Spleen (tissue), 11 donors: ENCODE data around the gene TTC7B. TPM values are rescaled to one million over a fixed set of nuclear protein-coding genes. Genes with fewer than 3 reads are reported as not detected.

Source experiments
- DNase-seq: peaks from one replicate; pipeline ENCODE4 v3.0.0-alpha.2; 2020
- H3K27ac ChIP-seq, 8 donors: fragments of 200-600 bp; sonication (generic) in 7 of 8; 1 replicate in 4 of 8; 2 replicates in 4 of 8; pipeline versions ENCODE4 v1.5.0 to v1.8.0; 2016 to 2021; ENCODE audit warnings: inconsistent platforms in 4 of 8, mild to moderate bottlenecking in 4 of 8, moderate library complexity in 1 of 8
- H3K27me3 ChIP-seq, 7 donors: fragments of 200-600 bp; sonication (generic) in 6 of 7; replicated peaks in 1 of 7; 1 replicate in 4 of 7; 2 replicates in 3 of 7; pipeline versions ENCODE4 v1.5.0 to v1.8.0; 2016 to 2021; ENCODE audit warnings: inconsistent platforms in 3 of 7, mild to moderate bottlenecking in 1 of 7
- H3K36me3 ChIP-seq, 6 donors: fragments of 200-600 bp; sonication (generic) in 5 of 6; 1 replicate in 4 of 6; 2 replicates in 2 of 6; pipeline versions ENCODE4 v1.5.0 to v1.8.0; 2016 to 2021; ENCODE audit warnings: inconsistent platforms in 2 of 6
- H3K4me1 ChIP-seq, 6 donors: fragments of 200-600 bp; sonication (generic) in 5 of 6; 1 replicate in 3 of 6; 2 replicates in 3 of 6; pipeline versions ENCODE4 v1.5.0 to v1.8.0; 2016 to 2021; ENCODE audit warnings: inconsistent platforms in 3 of 6
- H3K4me3 ChIP-seq, 8 donors: fragments of 200-600 bp; sonication (generic) in 7 of 8; 1 replicate in 4 of 8; 2 replicates in 4 of 8; pipeline versions ENCODE4 v1.5.0 to v1.8.0; 2016 to 2021; ENCODE audit warnings: inconsistent platforms in 4 of 8, mild to moderate bottlenecking in 4 of 8, moderate library complexity in 2 of 8
- H3K9me3 ChIP-seq, 8 donors: fragments of 200-600 bp; sonication (generic) in 7 of 8; 1 replicate in 4 of 8; 2 replicates in 4 of 8; pipeline versions ENCODE4 v1.5.0 to v1.8.0; 2016 to 2021; ENCODE audit warnings: inconsistent platforms in 4 of 8
- CTCF ChIP-seq, 11 experiments: fragments of 200-600 bp in 7 of 11; fragments of 450-650 bp in 4 of 11; sonication (generic) in 4 of 11; IDR thresholded peaks in 8 of 11; conservative IDR thresholded peaks in 3 of 11; 1 replicate in 7 of 11; 2 replicates in 4 of 11; pipeline versions ENCODE4 v1.4.0 to v1.8.0; 2016 to 2021; ENCODE audit warnings: antibody characterized with exemption in 11 of 11, inconsistent platforms in 4 of 11, mild to moderate bottlenecking in 1 of 11
- POLR2A ChIP-seq, 3 donors: fragments of 450-650 bp; IDR thresholded peaks; one replicate each; pipeline ENCODE4 v1.5.1; 2017; ENCODE audit warnings: antibody characterized with exemption in 3 of 3, mild to moderate bottlenecking in 1 of 3
- POLR2AphosphoS5 ChIP-seq, 3 donors: sonication (generic); formaldehyde crosslinking; IDR thresholded peaks; one replicate each; pipeline ENCODE4 v1.5.1; 2017; ENCODE audit warnings: antibody characterized with exemption in 3 of 3
- WGBS, 5 donors: extraction: QIAGEN DNeasy Blood & Tissue Kit in 3 of 5; methylation state at CpG; one replicate each; pipeline versions ENCODE4 v1.1.5 to v1.1.7; 2013 to 2018; 5-methylcytosine and 5-hydroxymethylcytosine counted together
- intact Hi-C: fragments of 100-400 bp; cut with DNase I; formaldehyde crosslinking; loops from one replicate; pipeline ENCODE4 v1.15.0; 2023; ENCODE audit warnings: low total_unique reads
- polyA plus RNA-seq, 3 donors: library from polyadenylated mRNA; stranded (reverse); fragments of 200-250 nt; gene quantifications; one replicate each; pipeline ENCODE4 v1.2.1, GENCODE V29; 2013
- total RNA-seq, 7 donors: library from RNA; depleted of rRNA in 3 of 7; stranded (reverse); fragments of >200 nt in 3 of 7; fragmentation: NEBNext Ultra II Directional in 4 of 7; extraction: Animal tissue kit (Norgen Biotek cat#: 25700) in 4 of 7; gene quantifications; one replicate each; pipeline versions ENCODE4 v1.1.0 to v1.2.1, GENCODE V29; 2016 to 2021
- donor health status: healthy with polysubstance abuse.
- donor health status: DM: no; HTN: no; CAD: no; lungs with moderate emphysema.
- donor health status: DM: no; HTN: no; CAD: no.
- donor health status: Bipolar disorder and iron deficiency.
- donor health status: healthy.
- donor health status: DM: no; HTN: no; CAD: no.
- donor health status: DM: yes; HTN: yes; CAD: no.

TTC7B gene
- total and polyA plus RNA-seq, 10 donors: 6.6 to 98.4 (median 62.6) TPM

DNA sequence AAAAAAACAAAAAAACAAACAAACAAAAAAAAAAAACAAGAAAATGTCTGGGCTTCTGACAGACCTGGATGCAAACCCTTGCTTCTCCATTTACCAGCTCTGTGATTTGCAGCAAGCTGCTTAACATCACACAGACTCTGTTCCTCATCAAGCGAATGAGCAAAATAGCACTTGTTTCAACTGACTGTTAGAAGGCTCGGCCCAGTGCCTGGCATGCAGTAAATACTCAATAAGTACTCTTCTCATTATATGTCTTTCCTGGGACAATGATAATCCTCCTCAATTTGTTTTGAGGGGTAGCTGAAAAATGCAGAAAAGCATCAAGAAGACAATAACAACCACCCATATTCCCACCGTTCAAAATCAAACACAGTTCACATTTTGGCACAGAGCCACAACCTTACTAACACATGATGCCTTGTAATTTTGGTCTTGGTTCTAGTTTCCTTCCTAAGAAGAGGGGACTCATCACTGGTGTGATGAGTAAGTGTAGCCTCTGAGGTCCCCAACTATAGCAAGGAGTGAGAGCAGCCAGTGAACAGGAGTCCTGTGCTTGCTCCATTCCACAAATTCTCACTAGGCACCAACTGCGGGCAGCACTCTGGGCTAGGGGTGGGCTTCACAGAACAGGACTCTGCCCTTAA, 60.4 kb downstream of the TTC7B start:
- H3K4me1 ChIP-seq: peaks cover 9 to 35% (median 27%) of the 10 kb centered on the region in 6 donors
- no peak overlapping the region for H3K4me3 ChIP-seq
- TF ChIP-seq CTCF (IDR thresholded peaks at IDR 0.05 in 8 of 11, conservative IDR thresholded peaks at IDR 0.05 in 3 of 11) (no peak), POLR2A (IDR thresholded peaks at IDR 0.05) (no peak), POLR2AphosphoS5 (IDR thresholded peaks at IDR 0.05) (no peak)
- 85 to 93% (median 86%) methylated on average over 4 of the region's 4 CpGs for WGBS, 5 donors
- H3K27me3 ChIP-seq: no peaks in the 10 kb centered on the region
- no peaks in the 10 kb centered on the region for H3K36me3 ChIP-seq
- peaks cover 0 to 1% (median 0%) of the 10 kb centered on the region in 8 donors for H3K9me3 ChIP-seq
- intact Hi-C loops: no loop called here
- DNase-seq: no peak
- no peak overlapping the region for H3K27ac ChIP-seq

GRCh38 chr14:90753456-90754005, 62.7 kb downstream of the TTC7B start:
- Histone ChIP-seq H3K27ac (no peak overlapping the region), H3K27me3 (no peaks in the 10 kb centered on the region), H3K4me1 (peaks cover 0 to 12% (median 8%) of the 10 kb centered on the region in 6 donors), H3K4me3 (no peak overlapping the region), H3K9me3 (peaks cover 2 to 24% (median 21%) of the 10 kb centered on the region in 8 donors), H3K36me3 (peaks cover 0 to 4% (median 0%) of the 10 kb centered on the region in 6 donors)
- no peak for DNase-seq
- no peak for TF ChIP-seq CTCF (IDR thresholded peaks at IDR 0.05 in 8 of 11, conservative IDR thresholded peaks at IDR 0.05 in 3 of 11)
- no peak for TF ChIP-seq POLR2A (IDR thresholded peaks at IDR 0.05)
- no peak for TF ChIP-seq POLR2AphosphoS5 (IDR thresholded peaks at IDR 0.05)
- 70 to 98% (median 89%) methylated on average over 3 of the region's 3 CpGs for WGBS, 5 donors
- intact Hi-C loops: no loop called here

- Histone ChIP-seq H3K9me3 (peaks cover 2 to 31% (median 26%) of the 10 kb centered on the region in 8 donors), H3K4me3 (no peak overlapping the region), H3K4me1 (no peaks in the 10 kb centered on the region), H3K36me3 (peaks cover 0 to 4% (median 0%) of the 10 kb centered on the region in 6 donors), H3K27me3 (no peaks in the 10 kb centered on the region), H3K27ac (no peak overlapping the region)
- intact Hi-C loops: no loop called here
- TF ChIP-seq POLR2A (IDR thresholded peaks at IDR 0.05): no peak
- TF ChIP-seq CTCF (IDR thresholded peaks at IDR 0.05 in 8 of 11, conservative IDR thresholded peaks at IDR 0.05 in 3 of 11): no peak
- no peak for TF ChIP-seq POLR2AphosphoS5 (IDR thresholded peaks at IDR 0.05)
- no peak for DNase-seq
- WGBS, 5 donors: 83 to 98% (median 86%) methylated on average over 1 of the region's 1 CpG
Observed at GRCh38 chr14:90750701-90751100, 65.5 kb downstream of the TTC7B start.

DNA sequence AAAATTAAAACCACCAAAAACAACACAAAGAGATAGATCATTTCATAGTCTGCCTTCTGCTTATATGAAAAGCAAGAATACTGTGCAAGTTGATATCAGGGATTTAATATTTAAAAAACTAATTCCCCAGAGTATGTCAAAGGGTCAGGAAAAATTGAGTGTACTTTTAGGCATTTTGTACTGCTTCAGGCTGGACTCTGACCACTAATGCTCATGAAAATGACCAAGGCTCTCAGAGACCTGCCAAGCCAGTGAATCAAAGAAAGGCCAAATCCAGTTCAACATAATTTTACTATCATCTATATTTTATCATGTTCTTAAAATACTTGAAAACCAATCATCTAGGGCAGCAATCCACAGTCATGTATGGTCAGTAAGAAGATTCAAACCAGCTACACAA, 66.0 kb downstream of the TTC7B start:
- Histone ChIP-seq H3K27me3 (no peaks in the 10 kb centered on the region), H3K27ac (no peak overlapping the region), H3K36me3 (peaks cover 0 to 4% (median 0%) of the 10 kb centered on the region in 6 donors), H3K9me3 (peaks cover 2 to 31% (median 26%) of the 10 kb centered on the region in 8 donors), H3K4me3 (no peak overlapping the region), H3K4me1 (no peaks in the 10 kb centered on the region)
- intact Hi-C loops: no loop called here
- DNase-seq: no peak
- TF ChIP-seq POLR2AphosphoS5 (IDR thresholded peaks at IDR 0.05): no peak
- TF ChIP-seq POLR2A (IDR thresholded peaks at IDR 0.05): no peak
- no peak for TF ChIP-seq CTCF (IDR thresholded peaks at IDR 0.05 in 8 of 11, conservative IDR thresholded peaks at IDR 0.05 in 3 of 11)
